Adrenal gland (tissue), 12 donors: Measurements from ENCODE around the gene ERBB4. TPM values are rescaled to one million over a fixed set of nuclear protein-coding genes. Genes with fewer than 3 reads are reported as not detected.

Experiments
- DNase-seq, 7 donors: peaks; one replicate each; pipeline ENCODE4 v3.0.0-alpha.2; 2019 to 2020
- H3K27ac ChIP-seq, 5 donors: fragments of 200-600 bp; sonication (generic) in 4 of 5; 1 replicate in 3 of 5; 2 replicates in 2 of 5; pipeline versions ENCODE4 v1.5.1 to v1.8.0; 2016 to 2020; ENCODE audit warnings: mild to moderate bottlenecking in 1 of 5
- H3K27me3 ChIP-seq: fragments of 200-600 bp; 2 replicates; pipeline ENCODE4 v1.8.0; 2021
- H3K36me3 ChIP-seq, 2 donors: fragments of 200-600 bp; replicated peaks in 1 of 2; 1 replicate in 1 of 2; 2 replicates in 1 of 2; pipeline versions ENCODE4 v1.5.1 to v1.8.0; 2018 to 2022
- H3K4me1 ChIP-seq, 2 donors: fragments of 200-600 bp; replicated peaks in 1 of 2; 1 replicate in 1 of 2; 2 replicates in 1 of 2; pipeline versions ENCODE4 v1.5.1 to v1.8.0; 2018 to 2021
- H3K4me3 ChIP-seq, 4 donors: fragments of 200-600 bp; sonication (generic) in 3 of 4; one replicate each; pipeline ENCODE4 v1.5.1; 2016 to 2018
- H3K9me3 ChIP-seq, 3 donors: fragments of 200-600 bp; sonication (generic) in 1 of 3; replicated peaks in 1 of 3; 1 replicate in 2 of 3; 2 replicates in 1 of 3; pipeline versions ENCODE4 v1.5.1 to v1.8.0; 2016 to 2021
- POLR2A ChIP-seq, 2 donors: fragments of 450-650 bp; IDR thresholded peaks; one replicate each; pipeline ENCODE4 v1.6.1; 2017; ENCODE audit warnings: antibody characterized with exemption in 2 of 2, mild to moderate bottlenecking in 2 of 2, moderate library complexity in 1 of 2
- WGBS, 4 donors: extraction: QIAGEN DNeasy Blood & Tissue Kit in 2 of 4; methylation state at CpG; one replicate each; pipeline versions ENCODE4 v1.1.5 to v1.1.7; 2013 to 2017; 5-methylcytosine and 5-hydroxymethylcytosine counted together
- intact Hi-C, 2 donors: fragments of 100-400 bp; cut with DNase I; formaldehyde crosslinking; loops; one replicate each; pipeline versions ENCODE4 v1.14.1 to v1.15.0; 2022 to 2023
- polyA plus RNA-seq, 3 donors: library from polyadenylated mRNA; stranded (reverse); fragments of 200-250 nt in 2 of 3; fragments of 350-450 nt in 1 of 3; fragmentation: Illumina TruSeq in 1 of 3; extraction: RNeasy Lipid Tissue Mini Kit (QIAGEN cat#74804) in 1 of 3; gene quantifications; one replicate each; pipeline ENCODE4 v1.2.3, GENCODE V29; 2013 to 2014
- total RNA-seq, 9 donors: library from RNA; depleted of rRNA in 4 of 9; stranded (reverse); fragments of >200 nt in 4 of 9; fragments of 120-200 nt in 1 of 9; fragmentation: NEBNext Ultra II Directional in 1 of 9; extraction: Animal tissue kit (Norgen Biotek cat#: 25700) in 1 of 9; gene quantifications; one replicate each; pipeline versions ENCODE4 v1.1.0 to v1.2.4, GENCODE V29; 2013 to 2023
- TF ChIP-seq, protein P1 (sequence below), 6 experiments: fragments of 450-650 bp in 4 of 6; fragments of 200-600 bp in 2 of 6; sonication (generic) in 1 of 6; IDR thresholded peaks; 1 replicate in 5 of 6; 2 replicates in 1 of 6; pipeline versions ENCODE4 v1.5.1 to v1.8.0; 2016 to 2021; ENCODE audit warnings: antibody characterized with exemption in 6 of 6, mild to moderate bottlenecking in 2 of 6, moderate library complexity in 1 of 6
- donor health status: healthy with polysubstance abuse.
- donor health status: Bipolar disorder and iron deficiency.
- donor health status: DM: yes; HTN: yes; CAD: no.
- donor health status: DM: no; HTN: no; CAD: no.
- donor health status: DM: no; HTN: no; CAD: no.
- donor health status: DM: yes; HTN: yes; CAD: no.

ERBB4 gene
- total and polyA plus RNA-seq, 12 donors = 0.06 to 2.9 (median 0.49) TPM

DNA sequence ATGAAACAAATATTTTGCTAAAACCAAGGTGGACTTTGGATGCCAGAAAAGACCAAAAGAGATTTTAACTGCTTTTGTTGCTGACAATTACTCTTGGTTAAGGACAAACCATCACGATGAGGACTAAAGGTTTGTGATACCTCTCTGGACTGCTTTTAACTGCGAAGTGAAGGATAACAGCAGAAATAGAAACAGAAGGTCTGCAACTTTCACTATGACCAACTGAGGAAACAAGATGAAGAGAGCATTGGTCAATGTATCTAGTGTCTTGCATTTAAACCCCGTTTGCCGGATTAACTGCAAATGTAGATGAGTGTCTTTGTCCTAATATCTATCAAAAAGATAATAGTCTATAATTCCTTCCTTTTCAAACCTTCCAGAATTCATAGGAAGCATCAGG is 541.7 kb downstream of the ERBB4 start:
- WGBS, 4 donors = 66 to 86% (median 70%) methylated on average over 4 of the region's 4 CpGs
- no peak overlapping the region for H3K4me3 ChIP-seq
- H3K27me3 ChIP-seq = no peaks in the 10 kb centered on the region
- TF ChIP-seq, protein P1, sequence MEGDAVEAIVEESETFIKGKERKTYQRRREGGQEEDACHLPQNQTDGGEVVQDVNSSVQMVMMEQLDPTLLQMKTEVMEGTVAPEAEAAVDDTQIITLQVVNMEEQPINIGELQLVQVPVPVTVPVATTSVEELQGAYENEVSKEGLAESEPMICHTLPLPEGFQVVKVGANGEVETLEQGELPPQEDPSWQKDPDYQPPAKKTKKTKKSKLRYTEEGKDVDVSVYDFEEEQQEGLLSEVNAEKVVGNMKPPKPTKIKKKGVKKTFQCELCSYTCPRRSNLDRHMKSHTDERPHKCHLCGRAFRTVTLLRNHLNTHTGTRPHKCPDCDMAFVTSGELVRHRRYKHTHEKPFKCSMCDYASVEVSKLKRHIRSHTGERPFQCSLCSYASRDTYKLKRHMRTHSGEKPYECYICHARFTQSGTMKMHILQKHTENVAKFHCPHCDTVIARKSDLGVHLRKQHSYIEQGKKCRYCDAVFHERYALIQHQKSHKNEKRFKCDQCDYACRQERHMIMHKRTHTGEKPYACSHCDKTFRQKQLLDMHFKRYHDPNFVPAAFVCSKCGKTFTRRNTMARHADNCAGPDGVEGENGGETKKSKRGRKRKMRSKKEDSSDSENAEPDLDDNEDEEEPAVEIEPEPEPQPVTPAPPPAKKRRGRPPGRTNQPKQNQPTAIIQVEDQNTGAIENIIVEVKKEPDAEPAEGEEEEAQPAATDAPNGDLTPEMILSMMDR (IDR thresholded peaks at IDR 0.05) = no peak
- TF ChIP-seq POLR2A (IDR thresholded peaks at IDR 0.05) = no peak
- H3K27ac ChIP-seq = no peak overlapping the region
- no peak for DNase-seq
- intact Hi-C loops = no loop called here
- H3K9me3 ChIP-seq = no peaks in the 10 kb centered on the region
- H3K4me1 ChIP-seq = no peaks in the 10 kb centered on the region
- no peaks in the 10 kb centered on the region for H3K36me3 ChIP-seq

DNA sequence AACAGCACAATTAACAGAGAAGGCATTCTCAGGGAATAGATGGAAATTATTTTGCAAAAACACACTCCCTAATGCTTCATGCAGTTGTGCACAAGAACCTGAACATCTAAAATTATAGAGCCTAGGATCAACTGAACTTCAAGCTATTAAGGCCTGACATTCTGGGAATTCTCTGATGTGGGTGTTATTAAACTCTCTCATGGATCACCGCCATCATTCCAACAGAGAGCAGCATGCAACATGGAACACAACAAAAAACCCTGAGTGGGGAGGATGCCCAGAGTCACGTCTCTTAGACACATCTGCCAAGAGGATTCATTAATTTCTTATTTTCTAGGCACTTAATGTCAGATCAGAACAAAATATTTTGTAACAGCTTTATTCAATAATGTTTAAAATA is 543.8 kb downstream of the ERBB4 start:
- no peaks in the 10 kb centered on the region for H3K4me1 ChIP-seq
- no peaks in the 10 kb centered on the region for H3K27me3 ChIP-seq
- no peak for DNase-seq
- TF ChIP-seq, protein P1 (IDR thresholded peaks at IDR 0.05) = no peak
- TF ChIP-seq POLR2A (IDR thresholded peaks at IDR 0.05) = no peak
- H3K9me3 ChIP-seq = no peaks in the 10 kb centered on the region
- 48 to 68% (median 63%) methylated on average over 2 of the region's 2 CpGs for WGBS, 4 donors
- no peak overlapping the region for H3K27ac ChIP-seq
- no peaks in the 10 kb centered on the region for H3K36me3 ChIP-seq
- intact Hi-C loops = no loop called here
- no peak overlapping the region for H3K4me3 ChIP-seq

DNA sequence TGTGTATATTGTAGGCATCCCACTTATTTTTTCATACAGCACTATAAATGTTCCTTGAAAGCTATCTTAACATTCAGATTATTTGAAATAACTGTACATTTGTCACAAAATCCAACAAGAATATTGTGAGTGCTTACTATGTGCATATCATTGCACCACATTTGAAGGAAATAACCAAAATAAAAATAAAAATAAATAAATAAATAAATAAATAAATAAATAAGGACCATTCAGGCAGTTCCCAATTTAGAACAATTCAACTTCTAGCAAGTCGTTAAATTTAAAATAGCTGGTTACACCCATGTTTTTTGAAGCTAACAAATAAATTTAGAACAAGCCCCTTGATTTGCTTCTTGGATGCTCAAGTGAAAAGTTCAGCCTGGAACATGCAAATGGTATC is 548.3 kb downstream of the ERBB4 start:
- no peak for DNase-seq
- no peak overlapping the region for H3K27ac ChIP-seq
- intact Hi-C loops = no loop called here

DNA sequence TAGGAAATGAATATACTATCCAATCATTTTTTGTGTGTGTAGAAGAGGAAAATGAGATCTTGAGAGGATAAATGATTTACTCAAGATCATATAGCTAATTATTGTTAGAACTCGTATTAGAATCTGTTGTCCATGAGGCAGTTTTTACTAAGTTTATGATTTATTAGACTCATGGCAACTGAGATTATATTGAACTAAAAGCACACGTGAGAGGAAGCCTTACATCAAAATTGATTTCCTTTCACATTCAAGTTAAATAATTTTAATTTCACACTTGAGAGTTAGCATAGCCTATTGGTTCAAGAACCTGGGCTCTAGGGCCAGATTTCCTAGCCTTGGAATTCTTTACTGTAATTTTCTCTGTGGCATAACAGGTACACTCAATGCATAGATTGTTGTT is 552.3 kb downstream of the ERBB4 start:
- DNase-seq = no peak
- Histone ChIP-seq H3K27me3 (no peaks in the 10 kb centered on the region), H3K9me3 (no peaks in the 10 kb centered on the region), H3K36me3 (no peaks in the 10 kb centered on the region), H3K4me3 (no peak overlapping the region), H3K4me1 (no peaks in the 10 kb centered on the region), H3K27ac (no peak overlapping the region)
- no peak for TF ChIP-seq POLR2A (IDR thresholded peaks at IDR 0.05)
- TF ChIP-seq, protein P1 (IDR thresholded peaks at IDR 0.05) = no peak
- intact Hi-C loops = no loop called here
- 35 to 41% (median 39%) methylated on average over 2 of the region's 2 CpGs for WGBS, 4 donors

More for the DNA sequence above, 548.3 kb downstream of the ERBB4 start:
- H3K4me3 ChIP-seq = no peak overlapping the region
- no peaks in the 10 kb centered on the region for H3K27me3 ChIP-seq
- WGBS, 4 donors = 77 to 83% (median 78%) methylated on average over 1 of the region's 1 CpG
- no peak for TF ChIP-seq POLR2A (IDR thresholded peaks at IDR 0.05)
- TF ChIP-seq, protein P1 (IDR thresholded peaks at IDR 0.05) = no peak
- no peaks in the 10 kb centered on the region for H3K4me1 ChIP-seq
- H3K36me3 ChIP-seq = no peaks in the 10 kb centered on the region
- no peaks in the 10 kb centered on the region for H3K9me3 ChIP-seq
